Hindlimb muscle (tissue), 1 donor: ENCODE data around the gene RILP. TPM values are rescaled to one million over a fixed set of nuclear protein-coding genes. Genes with fewer than 3 reads are reported as not detected.

Source experiments
- DNase-seq: peaks from one replicate; pipeline ENCODE4 v3.0.0-alpha.2; 2013
- polyA plus RNA-seq: library from polyadenylated mRNA; unstranded; fragments of 120-200 nt; gene quantifications from one replicate; pipeline ENCODE4 v1.2.1, GENCODE V29; 2013; ENCODE audit not compliant: insufficient read length

The RILP gene
- polyA plus RNA-seq, 1 donor = 5.4 TPM

DNA sequence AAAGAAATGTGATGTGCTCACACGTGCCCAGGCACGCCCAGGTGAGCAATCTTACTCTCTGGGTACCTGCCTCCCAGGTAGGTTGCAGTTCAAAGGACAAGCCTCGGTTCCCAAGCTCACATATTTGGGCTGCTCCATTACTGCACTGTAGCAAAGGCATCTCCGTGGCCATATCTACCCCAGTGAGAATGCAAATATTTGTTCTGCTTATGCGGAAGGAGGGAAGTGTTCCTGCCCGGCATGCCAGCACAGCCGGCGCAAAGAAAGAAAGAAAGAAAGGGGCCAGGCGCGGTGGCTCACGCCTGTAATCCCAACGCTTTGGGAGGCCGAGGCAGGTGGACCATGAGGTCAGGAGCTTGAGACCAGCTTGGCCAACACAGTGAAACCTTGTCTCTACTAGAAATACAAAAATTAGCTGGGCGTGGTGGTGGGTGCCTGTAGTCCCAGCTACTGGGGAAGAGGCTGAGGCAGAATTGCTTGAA is 51.8 kb downstream of the RILP start:
- no peak for DNase-seq

Other genes with a start within 250 kb of the RILP start
- gene YWHAE, start 249.6 kb downstream of the RILP start, polyA plus RNA-seq = 766 TPM
- 40.6 TPM for gene CRK, start 193.6 kb downstream of the RILP start, polyA plus RNA-seq
- 105 TPM for gene MYO1C, start 157.2 kb downstream of the RILP start, polyA plus RNA-seq
- 34.5 TPM for gene INPP5K, start 133.3 kb downstream of the RILP start, polyA plus RNA-seq
- gene PITPNA, start 87.1 kb downstream of the RILP start, polyA plus RNA-seq = 29.9 TPM
- 7.8 TPM for gene SLC43A2, start 21.0 kb downstream of the RILP start, polyA plus RNA-seq
- gene SCARF1, start 4.1 kb downstream of the RILP start, polyA plus RNA-seq = 9.7 TPM
- gene PRPF8, start 35.0 kb upstream of the RILP start, polyA plus RNA-seq = 200 TPM
- 5.5 TPM for gene TLCD2, start 60.5 kb upstream of the RILP start, polyA plus RNA-seq
- gene WDR81, start 74.8 kb upstream of the RILP start, polyA plus RNA-seq = 21.4 TPM
- gene SERPINF2, start 93.0 kb upstream of the RILP start, polyA plus RNA-seq = 1.7 TPM
- 360 TPM for gene SERPINF1, start 112.2 kb upstream of the RILP start, polyA plus RNA-seq
- 10.4 TPM for gene SMYD4, start 180.0 kb upstream of the RILP start, polyA plus RNA-seq
- gene RPA1, start 180.1 kb upstream of the RILP start, polyA plus RNA-seq = 40.3 TPM